Immature natural killer cell (primary cell): ENCODE data around the gene PTPA. TPM values are rescaled to one million over a fixed set of nuclear protein-coding genes. Genes with fewer than 3 reads are reported as not detected.
"Not testable (repeated sequence)": the region's sequence is repeated elsewhere in the genome, so short reads cannot be mapped to it uniquely, and the experiment has no call there.

ENCODE experiments used
- DNase-seq, 3 donors: peaks; one replicate each; pipeline ENCODE4 v3.0.0; 2022; ENCODE audit warnings: mixed read lengths in 1 of 3
- H3K27ac Mint-ChIP-seq, 6 donors: one replicate each; pipeline ENCODE4 v1.8.0; 2020; ENCODE audit warnings: mixed read lengths in 6 of 6, mild to moderate bottlenecking in 5 of 6, inconsistent platforms in 4 of 6, moderate library complexity in 3 of 6
- H3K27me3 Mint-ChIP-seq, 3 donors: one replicate each; pipeline ENCODE4 v1.8.0; 2020 to 2021; ENCODE audit warnings: low read depth in 3 of 3, mild to moderate bottlenecking in 3 of 3, mixed read lengths in 3 of 3, moderate library complexity in 3 of 3, inconsistent platforms in 1 of 3
- H3K36me3 Mint-ChIP-seq, 3 donors: one replicate each; pipeline ENCODE4 v1.8.0; 2020; ENCODE audit warnings: mixed read lengths in 3 of 3, inconsistent platforms in 2 of 3, mild to moderate bottlenecking in 2 of 3
- H3K4me1 Mint-ChIP-seq, 2 donors: one replicate each; pipeline ENCODE4 v1.8.0; 2020; ENCODE audit warnings: inconsistent platforms in 2 of 2, mild to moderate bottlenecking in 2 of 2, mixed read lengths in 2 of 2, moderate library complexity in 1 of 2
- H3K4me3 Mint-ChIP-seq, 5 donors: one replicate each; pipeline ENCODE4 v1.8.0; 2020; ENCODE audit warnings: mild to moderate bottlenecking in 5 of 5, mixed read lengths in 5 of 5, inconsistent platforms in 3 of 5, moderate library complexity in 3 of 5
- H3K9me3 Mint-ChIP-seq, 6 donors: one replicate each; pipeline ENCODE4 v1.8.0; 2020; ENCODE audit warnings: mild to moderate bottlenecking in 6 of 6, mixed read lengths in 6 of 6, inconsistent platforms in 4 of 6, moderate library complexity in 3 of 6
- polyA plus RNA-seq, 3 donors: library from polyadenylated mRNA; unstranded; fragments of 300-500 nt; fragmentation: Illumina TruSeq; gene quantifications; one replicate each; pipeline ENCODE4 v1.2.3, GENCODE V29; 2021

PTPA gene
- polyA plus RNA-seq, 3 donors from 2014 or later: 16.8 to 19.1 (median 19.0) TPM

GRCh38 chr9:129108083-129108804, 3.0 kb upstream of the PTPA start:
- DNase-seq: no peak
- H3K4me3 Mint-ChIP-seq: peak overlapping the region in 3 of 5 donors; percentile 21 to 68 (median 53)
- H3K27ac Mint-ChIP-seq: peak overlapping the region in 1 of 6 donors; percentile 65
- peaks cover 0 to 5% (median 3%) of the 10 kb centered on the region in 3 donors for H3K27me3 Mint-ChIP-seq
- no peaks in the 10 kb centered on the region for H3K36me3 Mint-ChIP-seq
- peaks cover 17 to 22% of the 10 kb centered on the region in 2 donors for H3K4me1 Mint-ChIP-seq
- no peaks in the 10 kb centered on the region for H3K9me3 Mint-ChIP-seq

GRCh38 chr9:129108805-129109536, 2.2 kb upstream of the PTPA start:
- H3K36me3 Mint-ChIP-seq: no peaks in the 10 kb centered on the region
- H3K27ac Mint-ChIP-seq: peak overlapping the region in 4 of 6 donors; percentile 12 to 65 (median 36)
- DNase-seq: no peak
- peaks cover 0 to 8% (median 3%) of the 10 kb centered on the region in 3 donors for H3K27me3 Mint-ChIP-seq
- peaks cover 17 to 22% of the 10 kb centered on the region in 2 donors for H3K4me1 Mint-ChIP-seq
- peak overlapping the region; percentile 66 to 77 (median 71) for H3K4me3 Mint-ChIP-seq
- no peaks in the 10 kb centered on the region for H3K9me3 Mint-ChIP-seq

GRCh38 chr9:129109537-129109903, 1.7 kb upstream of the PTPA start:
- Mint-ChIP-seq H3K4me3 (peak overlapping the region; percentile 66 to 77 (median 71)), H3K4me1 (peaks cover 17 to 26% of the 10 kb centered on the region in 2 donors), H3K9me3 (no peaks in the 10 kb centered on the region), H3K27me3 (peaks cover 0 to 9% (median 3%) of the 10 kb centered on the region in 3 donors), H3K27ac (peak overlapping the region in 4 of 6 donors; percentile 12 to 57 (median 40)), H3K36me3 (no peaks in the 10 kb centered on the region)
- DNase-seq: no peak

GRCh38 chr9:129109952-129110739, 1.1 kb upstream of the PTPA start:
- H3K36me3 Mint-ChIP-seq: no peaks in the 10 kb centered on the region
- no peaks in the 10 kb centered on the region for H3K9me3 Mint-ChIP-seq
- no peak for DNase-seq
- H3K27ac Mint-ChIP-seq: peak overlapping the region in 2 of 6 donors; percentile 71 to 93
- peaks cover 18 to 33% of the 10 kb centered on the region in 2 donors for H3K4me1 Mint-ChIP-seq
- peaks cover 0 to 9% (median 3%) of the 10 kb centered on the region in 3 donors for H3K27me3 Mint-ChIP-seq
- peak overlapping the region; percentile 71 to 95 (median 91) for H3K4me3 Mint-ChIP-seq

- peak; percentile 14 to 19 (median 19) for DNase-seq
- Mint-ChIP-seq H3K4me1 (peaks cover 20 to 36% of the 10 kb centered on the region in 2 donors), H3K36me3 (no peaks in the 10 kb centered on the region), H3K27ac (peak overlapping the region; percentile 80 to 96 (median 91)), H3K4me3 (peak overlapping the region; percentile 91 to 95 (median 92)), H3K27me3 (peaks cover 0 to 9% (median 3%) of the 10 kb centered on the region in 3 donors), H3K9me3 (no peaks in the 10 kb centered on the region)
These were observed 425 bp downstream of the PTPA start for GRCh38 chr9:129111528-129112151.

GRCh38 chr9:129112526-129112925, 1.3 kb downstream of the PTPA start:
- H3K4me3 Mint-ChIP-seq: peak overlapping the region; percentile 91 to 95 (median 92)
- H3K9me3 Mint-ChIP-seq, H3K27me3 Mint-ChIP-seq, H3K36me3 Mint-ChIP-seq, DNase-seq: not testable (repeated sequence)
- peaks cover 20 to 36% of the 10 kb centered on the region in 2 donors for H3K4me1 Mint-ChIP-seq
- H3K27ac Mint-ChIP-seq: peak overlapping the region in 2 of 6 donors; percentile 1 to 96

GRCh38 chr9:129113645-129114304, 2.6 kb downstream of the PTPA start:
- Mint-ChIP-seq H3K27ac (no peak overlapping the region), H3K4me3 (peak overlapping the region in 1 of 5 donors; percentile 50), H3K27me3 (peaks cover 0 to 7% (median 3%) of the 10 kb centered on the region in 3 donors), H3K36me3 (no peaks in the 10 kb centered on the region), H3K4me1 (peaks cover 19 to 34% of the 10 kb centered on the region in 2 donors), H3K9me3 (no peaks in the 10 kb centered on the region)
- no peak for DNase-seq

- Mint-ChIP-seq H3K27ac (peak overlapping the region in 1 of 6 donors; percentile 26), H3K36me3 (peaks cover 0 to 13% (median 9%) of the 10 kb centered on the region in 3 donors), H3K27me3 (peaks cover 0 to 2% (median 0%) of the 10 kb centered on the region in 3 donors), H3K9me3 (no peaks in the 10 kb centered on the region), H3K4me1 (peaks cover 3 to 14% of the 10 kb centered on the region in 2 donors), H3K4me3 (no peak overlapping the region)
- DNase-seq: no peak
These were observed 7.6 kb downstream of the PTPA start for GRCh38 chr9:129118799-129119198.

GRCh38 chr9:129121483-129121882, 10.3 kb downstream of the PTPA start:
- H3K4me1 Mint-ChIP-seq: no peaks in the 10 kb centered on the region
- H3K4me3 Mint-ChIP-seq: no peak overlapping the region
- H3K27ac Mint-ChIP-seq: no peak overlapping the region

GRCh38 chr9:129122133-129122532, 10.9 kb downstream of the PTPA start:
- Mint-ChIP-seq H3K4me3 (no peak overlapping the region), H3K4me1 (no peaks in the 10 kb centered on the region), H3K36me3 (peaks cover 0 to 20% (median 13%) of the 10 kb centered on the region in 3 donors), H3K27ac (no peak overlapping the region), H3K9me3 (no peaks in the 10 kb centered on the region), H3K27me3 (no peaks in the 10 kb centered on the region)
- DNase-seq: no peak

More at GRCh38 chr9:129121483-129121882, 10.3 kb downstream of the PTPA start:
- DNase-seq: no peak
- no peaks in the 10 kb centered on the region for H3K9me3 Mint-ChIP-seq
- H3K36me3 Mint-ChIP-seq: peaks cover 0 to 20% (median 13%) of the 10 kb centered on the region in 3 donors
- H3K27me3 Mint-ChIP-seq: no peaks in the 10 kb centered on the region

GRCh38 chr9:129122976-129123375, 11.8 kb downstream of the PTPA start:
- DNase-seq, H3K27ac Mint-ChIP-seq, H3K4me3 Mint-ChIP-seq, H3K4me1 Mint-ChIP-seq, H3K27me3 Mint-ChIP-seq, H3K9me3 Mint-ChIP-seq: not testable (repeated sequence)
- H3K36me3 Mint-ChIP-seq: peaks cover 0 to 25% (median 17%) of the 10 kb centered on the region in 3 donors

GRCh38 chr9:129124506-129125069, 13.4 kb downstream of the PTPA start:
- no peak overlapping the region for H3K27ac Mint-ChIP-seq
- H3K4me3 Mint-ChIP-seq: no peak overlapping the region
- peaks cover 0 to 4% (median 0%) of the 10 kb centered on the region in 3 donors for H3K27me3 Mint-ChIP-seq
- H3K36me3 Mint-ChIP-seq: peaks cover 0 to 25% (median 16%) of the 10 kb centered on the region in 3 donors
- no peak for DNase-seq
- no peaks in the 10 kb centered on the region for H3K9me3 Mint-ChIP-seq
- H3K4me1 Mint-ChIP-seq: no peaks in the 10 kb centered on the region
